AG04449 (cell line): ENCODE results near the gene BMP7.
"Not testable (repeated sequence)": the region's sequence is repeated elsewhere in the genome, so short reads cannot be mapped to it uniquely, and the experiment has no call there.

Experiments used
- CTCF ChIA-PET: fragments of 350-600 bp; formaldehyde crosslinking; extraction: SDS; loops from one replicate; lab custom pipeline; 2021; ENCODE audit warnings: antibody characterized with exemption; lab: Yijun Ruan, JAX
- POLR2A ChIA-PET: fragments of 400-600, 350-600 bp; formaldehyde crosslinking; extraction: SDS; loops from one replicate; lab custom pipeline; 2020; ENCODE audit warnings: antibody characterized with exemption, inconsistent platforms; lab: Yijun Ruan, JAX
- DNase-seq: peaks from one replicate; pipeline ENCODE4 v3.0.0-alpha.2; 2010; ENCODE audit warnings: low read depth, low spot score
- H3K4me3 ChIP-seq: 2 replicates; pipeline ENCODE4 v1.5.1; 2011; ENCODE audit warnings: low read depth, mild to moderate bottlenecking, control low read depth, low read length
- TF ChIP-seq, protein P1 (sequence below): IDR thresholded peaks from one replicate; pipeline ENCODE4 v1.5.1; 2011; ENCODE audit warnings: mild to moderate bottlenecking, moderate library complexity, low read length, control low read depth, inconsistent platforms; ENCODE audit not compliant: insufficient read depth; ENCODE audit errors: missing control alignments

Gene BMP7

DNA sequence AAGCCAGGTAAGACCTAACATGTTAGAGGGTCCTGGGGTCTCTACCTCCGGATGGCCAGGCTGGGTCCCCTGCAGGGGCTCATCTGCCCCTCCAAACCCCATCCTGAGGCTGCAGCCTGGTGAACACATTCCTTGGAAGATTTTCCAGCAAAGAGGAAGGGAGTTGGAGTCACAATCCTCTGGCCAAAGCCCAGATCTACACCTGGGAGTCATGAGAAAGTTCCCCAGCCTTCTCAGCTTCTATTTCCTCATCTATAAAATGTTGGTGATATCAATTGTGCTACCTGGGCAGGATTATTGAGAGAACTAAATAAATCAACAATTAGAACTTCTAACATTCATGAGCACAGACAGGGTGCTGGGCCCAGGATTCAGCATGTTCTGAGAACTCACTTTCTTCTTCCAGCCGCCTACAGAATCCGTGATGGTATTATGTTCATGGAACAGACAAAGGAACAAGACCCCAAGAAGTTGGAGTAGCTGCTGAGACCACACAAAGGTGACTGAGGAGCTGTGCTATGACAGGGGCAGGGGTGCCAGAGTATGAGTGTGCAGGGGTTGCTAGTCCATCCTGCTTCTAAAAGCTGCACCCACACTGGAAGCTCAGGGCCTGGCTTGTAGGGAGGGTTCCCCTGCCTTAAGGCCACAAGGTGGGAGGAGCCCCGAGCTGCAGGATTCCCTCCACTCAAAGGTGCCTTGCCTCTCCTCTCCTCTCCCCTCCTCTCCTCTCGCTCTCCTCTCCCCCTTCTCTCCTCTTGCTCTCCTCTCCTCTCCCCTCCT is 68.9 kb downstream of the BMP7 start:
- TF ChIP-seq, protein P1, sequence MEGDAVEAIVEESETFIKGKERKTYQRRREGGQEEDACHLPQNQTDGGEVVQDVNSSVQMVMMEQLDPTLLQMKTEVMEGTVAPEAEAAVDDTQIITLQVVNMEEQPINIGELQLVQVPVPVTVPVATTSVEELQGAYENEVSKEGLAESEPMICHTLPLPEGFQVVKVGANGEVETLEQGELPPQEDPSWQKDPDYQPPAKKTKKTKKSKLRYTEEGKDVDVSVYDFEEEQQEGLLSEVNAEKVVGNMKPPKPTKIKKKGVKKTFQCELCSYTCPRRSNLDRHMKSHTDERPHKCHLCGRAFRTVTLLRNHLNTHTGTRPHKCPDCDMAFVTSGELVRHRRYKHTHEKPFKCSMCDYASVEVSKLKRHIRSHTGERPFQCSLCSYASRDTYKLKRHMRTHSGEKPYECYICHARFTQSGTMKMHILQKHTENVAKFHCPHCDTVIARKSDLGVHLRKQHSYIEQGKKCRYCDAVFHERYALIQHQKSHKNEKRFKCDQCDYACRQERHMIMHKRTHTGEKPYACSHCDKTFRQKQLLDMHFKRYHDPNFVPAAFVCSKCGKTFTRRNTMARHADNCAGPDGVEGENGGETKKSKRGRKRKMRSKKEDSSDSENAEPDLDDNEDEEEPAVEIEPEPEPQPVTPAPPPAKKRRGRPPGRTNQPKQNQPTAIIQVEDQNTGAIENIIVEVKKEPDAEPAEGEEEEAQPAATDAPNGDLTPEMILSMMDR = no peak
- ChIA-PET CTCF (no interaction called here), POLR2A (no interaction called here)
- no peak overlapping the region for H3K4me3 ChIP-seq
- no peak for DNase-seq

DNA sequence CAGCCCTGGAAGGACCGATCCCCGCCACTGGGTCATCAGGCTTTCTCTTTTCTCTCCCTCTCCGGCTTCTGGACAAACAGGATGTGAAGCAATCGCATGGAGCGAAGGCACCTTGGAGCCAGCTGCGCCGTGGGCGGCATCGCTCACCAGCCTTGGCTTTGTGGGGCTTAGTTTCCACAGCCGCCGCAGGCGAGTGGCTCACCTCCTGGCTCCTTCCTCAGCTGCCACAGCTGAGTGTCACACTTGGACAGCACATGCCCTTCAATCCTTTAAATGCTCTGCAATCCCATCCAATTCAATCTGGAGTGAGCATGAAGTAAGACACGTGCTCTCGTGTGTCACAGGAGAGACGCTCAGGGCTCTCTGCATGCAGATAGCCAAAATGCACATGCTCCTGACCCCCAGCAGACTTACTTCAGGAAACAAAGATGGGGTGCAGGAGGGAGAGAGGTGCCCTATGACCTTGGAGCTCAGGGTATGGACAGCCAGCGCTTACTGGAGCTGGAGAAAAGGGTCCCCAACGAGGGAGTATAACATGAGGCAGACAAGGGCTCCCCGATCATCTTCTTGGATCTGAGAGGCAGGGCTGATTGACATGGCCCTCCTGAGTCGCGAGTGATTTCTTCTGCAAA is 70.9 kb downstream of the BMP7 start:
- ChIA-PET CTCF (no interaction called here), POLR2A (no interaction called here)
- no peak overlapping the region for H3K4me3 ChIP-seq
- TF ChIP-seq, protein P1 = no peak
- DNase-seq = no peak

DNA sequence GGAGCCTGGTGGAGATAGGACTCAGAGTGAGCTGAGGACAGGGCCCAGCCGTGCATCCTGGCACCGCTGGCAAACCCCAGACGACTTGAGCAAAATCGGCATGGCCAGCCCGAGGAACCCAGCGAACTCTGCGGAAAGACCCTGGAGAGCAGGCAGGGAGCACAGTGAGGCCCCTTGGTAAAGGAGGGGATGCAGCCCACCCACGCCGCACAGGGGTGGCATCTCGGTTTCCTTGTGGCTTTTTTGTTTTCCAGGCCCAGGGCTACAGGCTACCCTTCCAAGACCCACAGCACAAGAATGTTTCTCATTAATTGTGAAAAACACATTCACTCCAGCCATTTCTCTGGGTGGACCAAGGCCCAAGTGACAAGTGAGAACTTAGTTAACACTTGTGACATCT is 71.4 kb downstream of the BMP7 start:
- no peak for DNase-seq
- H3K4me3 ChIP-seq = no peak overlapping the region
- ChIA-PET POLR2A (no interaction called here), CTCF (no interaction called here)
- TF ChIP-seq, protein P1 = no peak

DNA sequence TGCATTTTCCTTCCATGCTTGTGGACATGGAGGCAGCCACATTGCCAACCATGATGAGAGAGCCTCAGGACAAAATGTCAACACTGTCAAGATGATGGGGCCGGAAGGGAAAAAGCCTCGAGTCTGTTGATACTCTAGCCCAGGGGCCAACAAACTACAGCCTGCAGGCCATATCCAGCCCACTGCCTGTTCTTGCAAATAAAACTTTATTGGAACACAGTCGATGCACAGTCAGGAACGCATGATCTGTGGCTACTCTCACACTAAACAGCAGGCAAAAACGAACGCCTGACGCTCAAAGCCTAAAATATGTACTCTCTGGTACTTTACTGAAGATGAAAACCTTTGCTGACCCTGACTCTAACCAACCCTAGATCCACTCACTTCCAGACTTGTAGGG is 72.3 kb downstream of the BMP7 start:
- ChIA-PET POLR2A (no interaction called here), CTCF (no interaction called here)
- TF ChIP-seq, protein P1 = no peak
- DNase-seq = no peak
- H3K4me3 ChIP-seq = no peak overlapping the region

DNA sequence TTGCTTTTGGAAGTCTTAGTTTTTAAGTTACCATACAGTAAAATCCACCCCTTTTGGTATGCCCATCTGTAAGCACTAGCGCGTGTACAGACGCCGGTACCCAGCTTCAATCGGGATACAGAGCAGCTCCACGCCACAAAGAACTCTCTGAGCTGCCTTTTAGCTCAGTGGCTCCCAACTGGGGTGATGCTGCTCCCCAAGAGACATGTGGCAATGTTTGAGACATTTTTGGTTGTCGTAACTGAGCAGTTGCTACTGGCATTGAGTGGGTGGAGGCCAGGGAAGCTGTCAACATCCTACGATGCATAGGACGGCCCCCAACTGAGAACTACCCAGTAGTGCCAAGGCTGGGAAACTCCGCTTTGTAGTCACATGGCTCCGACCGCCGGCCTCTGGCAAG is 73.3 kb downstream of the BMP7 start:
- TF ChIP-seq, protein P1 = no peak
- ChIA-PET POLR2A (no interaction called here), CTCF (no interaction called here)
- DNase-seq = no peak
- no peak overlapping the region for H3K4me3 ChIP-seq

DNA sequence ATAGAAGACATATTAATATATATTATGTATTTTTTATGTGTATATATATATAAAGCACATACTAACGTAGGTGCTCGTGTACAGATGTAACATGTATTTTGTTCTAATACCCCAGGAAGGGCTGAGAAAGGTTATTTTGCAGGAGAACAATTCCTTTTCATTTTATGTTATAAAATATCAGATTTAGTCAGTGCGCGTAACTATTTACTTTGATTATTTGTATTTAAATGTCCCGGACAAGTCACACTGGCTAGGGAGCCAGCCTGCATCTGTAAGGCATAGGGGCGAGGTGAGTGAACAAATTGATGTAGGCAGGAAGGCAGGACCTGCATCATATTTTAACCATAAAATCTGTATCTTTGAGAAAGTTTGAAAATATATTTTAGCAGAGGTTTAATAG is 74.1 kb downstream of the BMP7 start:
- ChIA-PET CTCF (no interaction called here), POLR2A (no interaction called here)
- TF ChIP-seq, protein P1 = no peak
- DNase-seq = no peak
- H3K4me3 ChIP-seq = no peak overlapping the region

DNA sequence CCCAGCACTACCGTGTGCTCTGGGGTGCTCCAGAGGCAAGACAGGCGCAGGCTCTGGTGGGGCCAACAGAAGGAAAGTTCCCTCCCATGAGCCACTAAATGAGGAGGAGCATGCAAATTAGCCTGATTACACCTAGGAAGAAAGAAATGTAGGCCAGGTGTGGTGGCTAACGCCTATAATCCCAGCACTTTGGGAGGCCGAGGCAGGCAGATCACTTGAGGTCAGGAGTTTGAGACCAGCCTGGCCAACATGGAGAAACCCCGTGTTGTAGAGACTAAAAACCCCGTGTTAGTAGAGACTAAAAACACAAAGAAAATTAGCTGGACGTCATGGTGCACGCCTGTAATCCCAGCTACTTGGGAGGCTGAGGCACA is 75.2 kb downstream of the BMP7 start:
- H3K4me3 ChIP-seq, DNase-seq, CTCF ChIA-PET, POLR2A ChIA-PET: not testable (repeated sequence)
